IPS-20b (cell line): ENCODE results near the gene CP.

Experiments
- H3K27ac ChIP-seq: one replicate; pipeline ENCODE4 v1.5.1; 2013; ENCODE audit warnings: low read length
- H3K27me3 ChIP-seq: 2 replicates; pipeline ENCODE4 v1.6.1; 2013; ENCODE audit warnings: mild to moderate bottlenecking, low read length, inconsistent platforms; ENCODE audit not compliant: insufficient read depth
- H3K36me3 ChIP-seq: 2 replicates; pipeline ENCODE4 v1.6.1; 2013; ENCODE audit warnings: low read depth, mild to moderate bottlenecking, inconsistent platforms, low read length, moderate library complexity; ENCODE audit not compliant: insufficient read depth
- H3K4me1 ChIP-seq: 2 replicates; pipeline ENCODE4 v1.6.1; 2013; ENCODE audit warnings: mild to moderate bottlenecking, control low read depth, inconsistent platforms, low read length, moderate library complexity; ENCODE audit not compliant: insufficient read depth
- H3K4me3 ChIP-seq: 2 replicates; pipeline ENCODE4 v1.5.1; 2013; ENCODE audit warnings: mild to moderate bottlenecking, low read length, inconsistent platforms
- H3K9ac ChIP-seq: 2 replicates; pipeline ENCODE4 v1.6.1; 2013; ENCODE audit warnings: low read depth, mild to moderate bottlenecking, inconsistent platforms, low read length, moderate library complexity
- H3K9me3 ChIP-seq: 2 replicates; pipeline ENCODE4 v1.6.1; 2013; ENCODE audit warnings: mild to moderate bottlenecking, low read depth, low read length, inconsistent platforms; ENCODE audit not compliant: insufficient read depth

CP gene

DNA sequence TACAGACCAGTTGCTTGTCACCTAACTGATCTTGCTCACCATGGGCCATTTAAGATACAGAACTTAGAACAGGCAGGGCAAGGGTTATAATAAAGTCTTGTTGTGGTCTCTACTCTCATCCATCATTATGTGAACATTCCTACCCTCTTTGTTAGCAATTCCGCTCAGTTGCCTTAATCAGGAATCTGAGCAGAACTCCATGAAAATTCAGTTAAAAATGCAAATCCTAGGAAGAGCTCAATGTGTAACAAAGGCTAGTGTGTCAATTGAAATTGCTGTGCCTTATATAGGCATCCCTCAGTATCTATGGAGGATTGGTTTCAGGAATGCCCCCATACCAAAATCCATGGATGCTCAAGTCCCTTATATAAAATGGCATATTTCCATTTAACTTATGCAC lies 44.5 kb downstream of the CP start:
- Histone ChIP-seq H3K9ac (no peak overlapping the region), H3K4me3 (no peak overlapping the region), H3K27ac (no peak overlapping the region), H3K4me1 (no peaks in the 10 kb centered on the region; the same call in 1 of the 2 replicates), H3K27me3 (no peaks in the 10 kb centered on the region), H3K9me3 (no peaks in the 10 kb centered on the region), H3K36me3 (peaks cover 22% of the 10 kb centered on the region)

DNA sequence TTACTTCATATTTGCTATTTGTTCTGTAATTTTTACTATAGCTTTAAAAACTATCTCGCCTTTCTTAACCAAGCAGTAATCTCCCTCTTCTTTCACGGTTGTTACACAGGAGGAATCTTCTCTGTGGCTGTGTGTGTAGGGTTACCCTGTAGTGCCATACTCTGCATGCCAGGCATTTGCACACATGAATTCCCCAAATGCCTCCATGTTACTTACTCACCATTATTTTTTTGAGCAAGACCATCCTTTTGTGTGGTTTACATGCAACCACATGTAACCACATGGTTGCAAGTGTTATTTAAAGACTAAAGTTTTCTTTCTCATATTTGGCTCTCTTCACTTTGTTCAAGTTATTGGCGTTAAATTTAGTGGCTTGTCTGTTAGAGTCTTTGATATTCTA lies 46.7 kb downstream of the CP start:
- Histone ChIP-seq H3K4me3 (no peak overlapping the region), H3K9ac (no peak overlapping the region), H3K9me3 (no peaks in the 10 kb centered on the region), H3K36me3 (peaks cover 42% of the 10 kb centered on the region), H3K4me1 (no peaks in the 10 kb centered on the region; the same call in 1 of the 2 replicates), H3K27ac (no peak overlapping the region), H3K27me3 (no peaks in the 10 kb centered on the region)

DNA sequence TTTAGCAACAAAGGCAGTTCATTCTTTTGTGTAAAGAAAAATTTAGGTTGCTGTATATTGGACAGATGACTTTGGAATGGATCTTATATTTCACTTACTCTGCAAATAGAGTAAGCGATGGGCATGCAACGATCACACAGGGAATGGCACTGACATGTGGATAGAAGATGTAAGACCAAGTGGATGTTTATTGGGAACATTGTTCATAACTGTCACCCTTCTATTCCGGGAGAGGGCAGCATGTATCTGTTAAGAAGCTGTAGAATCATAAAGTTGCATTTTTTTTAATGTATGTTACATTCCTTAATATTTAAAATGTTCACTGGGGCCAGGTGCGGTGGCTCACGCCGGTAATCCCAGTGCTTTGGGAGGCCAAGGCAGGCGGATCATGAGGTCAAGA lies 51.0 kb downstream of the CP start:
- no peak overlapping the region for H3K27ac ChIP-seq
- peaks cover 72% of the 10 kb centered on the region for H3K36me3 ChIP-seq
- no peaks in the 10 kb centered on the region for H3K27me3 ChIP-seq
- no peaks in the 10 kb centered on the region for H3K9me3 ChIP-seq
- no peak overlapping the region for H3K9ac ChIP-seq
- no peak overlapping the region for H3K4me3 ChIP-seq
- no peaks in the 10 kb centered on the region for H3K4me1 ChIP-seq

DNA sequence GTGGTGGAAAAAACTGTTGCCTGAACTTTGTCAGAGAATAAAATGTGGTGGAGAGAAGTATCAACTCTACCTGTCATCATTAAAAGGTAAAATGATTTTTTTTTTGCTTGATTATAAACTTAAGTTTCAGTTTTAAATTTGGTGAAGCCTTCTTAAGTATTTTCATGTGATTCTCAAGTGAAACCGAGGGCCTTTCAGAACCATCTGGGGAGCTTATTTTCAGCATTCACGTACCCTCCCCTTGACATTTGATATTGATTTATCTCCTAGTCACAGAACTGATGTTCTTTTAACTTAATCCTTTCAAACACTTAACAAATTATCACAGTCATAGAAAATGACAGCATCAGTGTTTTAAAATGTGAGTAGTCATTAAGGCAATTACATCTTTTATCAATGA lies 53.7 kb downstream of the CP start:
- no peaks in the 10 kb centered on the region for H3K4me1 ChIP-seq
- no peak overlapping the region for H3K4me3 ChIP-seq
- H3K27ac ChIP-seq, result no peak overlapping the region
- H3K36me3 ChIP-seq, result peaks cover 96% of the 10 kb centered on the region
- H3K27me3 ChIP-seq, result no peaks in the 10 kb centered on the region
- H3K9ac ChIP-seq, result no peak overlapping the region
- H3K9me3 ChIP-seq, result no peaks in the 10 kb centered on the region

DNA sequence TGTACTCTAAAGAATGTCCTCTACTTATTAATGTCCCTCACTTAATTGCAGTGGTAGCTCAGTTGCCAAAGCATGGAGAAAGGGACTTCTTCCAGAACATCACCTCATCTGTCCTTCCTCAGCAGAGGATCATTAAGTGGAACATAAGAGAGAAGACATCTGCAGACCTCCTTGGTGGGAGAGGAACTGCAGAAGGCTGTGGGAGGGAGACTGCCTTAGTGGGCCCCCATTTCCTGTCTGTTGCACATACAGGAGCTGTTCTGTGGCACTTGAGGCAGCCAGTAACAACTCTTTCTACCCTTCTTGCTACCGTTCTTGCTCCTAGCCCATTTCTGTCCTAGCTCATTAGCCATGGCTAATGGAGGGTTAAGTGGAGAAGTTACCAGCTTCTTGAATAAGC lies 58.6 kb downstream of the CP start:
- Histone ChIP-seq H3K4me3 (no peak overlapping the region), H3K9me3 (no peaks in the 10 kb centered on the region), H3K27me3 (no peaks in the 10 kb centered on the region), H3K27ac (no peak overlapping the region), H3K4me1 (no peaks in the 10 kb centered on the region), H3K9ac (no peak overlapping the region), H3K36me3 (peaks cover 96% of the 10 kb centered on the region)

DNA sequence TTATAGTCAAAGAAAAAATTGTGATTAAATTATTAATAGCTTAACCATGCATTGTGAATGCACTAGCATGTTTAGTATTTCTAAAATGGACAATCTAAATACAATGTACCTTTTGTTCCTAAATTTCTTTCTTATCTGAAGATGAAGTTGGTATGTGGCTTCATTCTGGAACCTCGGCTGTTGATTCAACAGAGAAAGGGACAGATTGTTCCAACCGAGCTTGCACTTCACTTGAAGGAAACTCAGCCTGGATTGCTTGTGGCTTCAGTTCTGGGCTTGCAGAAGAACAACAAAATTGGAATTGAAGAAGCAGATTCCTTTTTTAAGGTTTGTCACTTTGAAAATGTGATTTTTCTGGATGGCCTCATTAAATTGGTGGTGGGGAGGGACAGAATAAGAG lies 59.6 kb downstream of the CP start:
- H3K36me3 ChIP-seq, result peaks cover 96% of the 10 kb centered on the region
- no peaks in the 10 kb centered on the region for H3K9me3 ChIP-seq
- no peak overlapping the region for H3K27ac ChIP-seq
- no peak overlapping the region for H3K4me3 ChIP-seq
- no peaks in the 10 kb centered on the region for H3K27me3 ChIP-seq
- no peak overlapping the region for H3K9ac ChIP-seq
- H3K4me1 ChIP-seq, result no peaks in the 10 kb centered on the region

DNA sequence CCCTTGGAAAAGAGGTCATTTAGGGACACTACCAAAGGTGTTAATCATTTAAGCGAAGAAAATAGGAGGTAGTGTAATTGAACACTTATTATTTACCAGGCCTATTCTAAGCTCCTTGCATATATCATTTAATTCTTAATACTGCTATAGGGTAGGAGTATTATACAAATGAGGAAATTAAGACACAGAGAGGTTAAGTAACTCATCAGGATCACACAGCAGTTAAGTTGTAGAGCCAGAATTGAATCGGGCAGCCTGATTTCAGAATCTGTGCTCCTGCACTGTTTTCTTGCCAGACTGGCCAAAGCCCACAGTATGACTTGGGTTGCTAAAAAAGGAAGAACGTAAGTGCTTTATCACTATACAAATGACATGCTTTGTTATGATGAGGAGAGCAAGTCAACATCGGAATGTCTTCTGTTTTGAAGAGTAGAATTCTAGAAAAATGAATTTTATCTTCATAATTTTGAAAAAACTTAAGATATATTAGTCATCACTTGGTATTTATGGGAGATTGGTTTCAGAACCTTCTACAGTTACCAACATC lies 60.8 kb downstream of the CP start:
- no peaks in the 10 kb centered on the region for H3K9me3 ChIP-seq
- no peaks in the 10 kb centered on the region for H3K4me1 ChIP-seq
- no peak overlapping the region for H3K9ac ChIP-seq
- no peaks in the 10 kb centered on the region for H3K27me3 ChIP-seq
- H3K27ac ChIP-seq, result no peak overlapping the region
- H3K4me3 ChIP-seq, result no peak overlapping the region
- peaks cover 95% of the 10 kb centered on the region for H3K36me3 ChIP-seq

DNA sequence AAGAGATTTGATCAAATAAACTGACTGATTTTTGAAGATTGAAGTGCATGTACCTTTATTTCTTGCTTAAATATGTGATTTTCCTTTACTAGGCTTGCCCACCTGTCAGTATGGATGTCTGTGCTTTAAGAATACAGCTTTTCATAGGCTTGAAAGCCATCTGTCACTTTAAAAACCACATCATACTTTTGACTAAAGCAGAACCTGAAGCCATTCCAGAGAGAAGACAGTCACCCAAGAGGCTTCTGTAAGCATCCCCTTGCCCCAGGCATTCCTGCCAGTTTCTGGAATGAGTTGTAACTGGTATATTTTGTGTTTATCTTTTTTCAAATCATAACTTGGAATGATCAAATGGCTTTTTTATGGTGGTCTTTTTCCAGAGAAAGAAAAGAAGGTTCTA lies 68.2 kb downstream of the CP start:
- no peak overlapping the region for H3K9ac ChIP-seq
- H3K9me3 ChIP-seq, result no peaks in the 10 kb centered on the region
- no peaks in the 10 kb centered on the region; the same call in 1 of the 2 replicates for H3K4me1 ChIP-seq
- H3K4me3 ChIP-seq, result no peak overlapping the region
- peaks cover 86% of the 10 kb centered on the region for H3K36me3 ChIP-seq
- no peak overlapping the region for H3K27ac ChIP-seq
- no peaks in the 10 kb centered on the region for H3K27me3 ChIP-seq

DNA sequence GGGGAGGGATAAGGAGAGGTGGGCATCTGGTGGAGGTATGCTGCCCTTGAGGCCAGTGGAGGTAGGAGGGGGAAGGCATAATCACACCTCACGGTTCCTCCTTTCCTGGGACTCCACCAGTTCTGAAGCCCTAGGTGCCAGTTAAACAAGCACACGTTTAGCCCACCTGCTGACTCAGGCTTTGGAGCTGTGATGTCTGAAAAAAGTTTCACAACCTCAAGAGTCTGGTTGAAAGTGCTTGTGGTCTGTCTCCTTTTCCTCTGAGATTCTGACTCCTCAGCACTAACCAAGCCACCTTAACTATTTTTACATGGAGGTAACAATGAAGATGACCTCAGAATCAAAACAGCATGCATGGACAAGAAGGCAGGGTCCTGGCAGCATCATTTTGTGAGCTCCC lies 69.2 kb downstream of the CP start:
- Histone ChIP-seq H3K4me3 (no peak overlapping the region), H3K27ac (no peak overlapping the region), H3K9ac (no peak overlapping the region), H3K4me1 (no peaks in the 10 kb centered on the region; the same call in 1 of the 2 replicates), H3K36me3 (peaks cover 82% of the 10 kb centered on the region), H3K27me3 (no peaks in the 10 kb centered on the region), H3K9me3 (no peaks in the 10 kb centered on the region)

DNA sequence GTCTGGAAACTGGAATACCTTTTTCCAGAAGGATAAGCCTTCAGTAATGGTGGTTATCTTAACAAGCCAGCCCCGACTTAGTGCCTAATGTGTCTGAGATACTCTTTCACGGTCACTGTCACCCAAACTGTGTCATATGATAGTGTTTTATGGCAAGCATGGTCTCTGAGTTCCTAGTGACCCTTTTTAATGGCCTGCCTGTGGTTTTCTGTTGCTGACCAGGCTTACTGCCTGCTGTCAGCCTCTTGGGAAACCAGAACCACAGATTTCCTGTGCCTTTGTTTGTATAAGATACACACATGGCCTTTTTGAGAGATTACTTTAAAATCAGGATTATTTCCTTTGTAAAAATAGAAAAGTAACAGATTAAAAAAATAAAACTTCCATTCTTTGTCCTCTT lies 69.8 kb downstream of the CP start:
- no peak overlapping the region for H3K4me3 ChIP-seq
- H3K9ac ChIP-seq, result no peak overlapping the region
- peaks cover 82% of the 10 kb centered on the region for H3K36me3 ChIP-seq
- no peak overlapping the region for H3K27ac ChIP-seq
- H3K4me1 ChIP-seq, result no peaks in the 10 kb centered on the region; the same call in 1 of the 2 replicates
- no peaks in the 10 kb centered on the region for H3K27me3 ChIP-seq
- H3K9me3 ChIP-seq, result no peaks in the 10 kb centered on the region

DNA sequence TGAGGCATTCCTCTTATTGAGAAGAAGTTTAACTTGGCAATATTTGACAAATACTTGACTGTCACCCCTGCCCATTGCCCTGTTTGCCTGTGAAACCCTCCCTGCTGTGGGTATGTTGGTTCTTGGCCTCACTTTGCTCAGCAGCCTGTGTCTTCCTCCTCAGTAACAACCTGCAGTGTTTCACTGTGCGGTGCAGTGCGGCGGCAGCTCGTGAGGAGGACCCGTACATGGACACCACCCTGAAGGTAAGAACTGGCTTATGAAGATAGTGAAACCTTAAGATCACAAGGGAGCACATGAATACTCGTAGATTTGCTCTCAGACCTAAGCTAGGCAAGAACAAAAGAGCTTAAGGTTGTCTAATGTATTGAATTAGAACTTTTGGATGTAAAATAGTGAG lies 71.2 kb downstream of the CP start:
- Histone ChIP-seq H3K9me3 (no peaks in the 10 kb centered on the region), H3K27ac (no peak overlapping the region), H3K9ac (no peak overlapping the region), H3K4me3 (no peak overlapping the region), H3K36me3 (peaks cover 82% of the 10 kb centered on the region), H3K4me1 (no peaks in the 10 kb centered on the region; the same call in 1 of the 2 replicates), H3K27me3 (no peaks in the 10 kb centered on the region)

DNA sequence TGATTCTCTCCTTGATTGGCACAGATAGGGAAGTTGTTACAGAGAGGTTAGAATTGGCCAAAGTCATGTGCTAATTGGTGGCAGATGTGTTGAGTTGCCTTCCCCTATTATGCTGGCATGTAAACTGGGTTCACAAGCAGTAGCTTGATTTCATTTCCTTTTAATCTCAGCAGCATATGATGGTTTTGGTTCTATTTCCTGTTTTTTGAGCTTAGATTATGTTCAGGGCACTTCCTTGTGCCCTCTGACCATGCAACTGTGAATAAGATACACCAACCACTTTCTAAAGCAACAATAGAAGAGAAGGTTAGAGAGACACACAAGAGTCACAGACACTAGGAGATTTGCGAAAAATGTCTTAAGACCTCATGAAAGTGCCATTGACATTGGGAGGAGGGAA lies 75.7 kb downstream of the CP start:
- no peaks in the 10 kb centered on the region for H3K4me1 ChIP-seq
- no peak overlapping the region for H3K9ac ChIP-seq
- H3K9me3 ChIP-seq, result no peaks in the 10 kb centered on the region
- H3K4me3 ChIP-seq, result no peak overlapping the region
- H3K36me3 ChIP-seq, result peaks cover 76% of the 10 kb centered on the region
- H3K27ac ChIP-seq, result no peak overlapping the region
- H3K27me3 ChIP-seq, result no peaks in the 10 kb centered on the region
